ES-I3 (cell line): ENCODE results near the gene CSHL1.

ENCODE experiments used
- H3K36me3 ChIP-seq: 2 replicates; pipeline ENCODE4 v1.6.1; 2013; ENCODE audit warnings: mild to moderate bottlenecking, low read length, control low read depth, moderate library complexity; ENCODE audit not compliant: insufficient read depth
- H3K4me1 ChIP-seq: 2 replicates; pipeline ENCODE4 v1.6.1; 2013; ENCODE audit warnings: mild to moderate bottlenecking, control low read depth, low read length; ENCODE audit not compliant: insufficient read depth
- H3K9ac ChIP-seq: 2 replicates; pipeline ENCODE4 v1.6.1; 2013; ENCODE audit warnings: low read depth, mild to moderate bottlenecking, low read length, moderate library complexity
- H3K9me3 ChIP-seq: 2 replicates; pipeline ENCODE4 v1.6.1; 2013; ENCODE audit warnings: mild to moderate bottlenecking, low read length, moderate library complexity; ENCODE audit not compliant: control insufficient read depth, insufficient read depth

CSHL1 gene

DNA sequence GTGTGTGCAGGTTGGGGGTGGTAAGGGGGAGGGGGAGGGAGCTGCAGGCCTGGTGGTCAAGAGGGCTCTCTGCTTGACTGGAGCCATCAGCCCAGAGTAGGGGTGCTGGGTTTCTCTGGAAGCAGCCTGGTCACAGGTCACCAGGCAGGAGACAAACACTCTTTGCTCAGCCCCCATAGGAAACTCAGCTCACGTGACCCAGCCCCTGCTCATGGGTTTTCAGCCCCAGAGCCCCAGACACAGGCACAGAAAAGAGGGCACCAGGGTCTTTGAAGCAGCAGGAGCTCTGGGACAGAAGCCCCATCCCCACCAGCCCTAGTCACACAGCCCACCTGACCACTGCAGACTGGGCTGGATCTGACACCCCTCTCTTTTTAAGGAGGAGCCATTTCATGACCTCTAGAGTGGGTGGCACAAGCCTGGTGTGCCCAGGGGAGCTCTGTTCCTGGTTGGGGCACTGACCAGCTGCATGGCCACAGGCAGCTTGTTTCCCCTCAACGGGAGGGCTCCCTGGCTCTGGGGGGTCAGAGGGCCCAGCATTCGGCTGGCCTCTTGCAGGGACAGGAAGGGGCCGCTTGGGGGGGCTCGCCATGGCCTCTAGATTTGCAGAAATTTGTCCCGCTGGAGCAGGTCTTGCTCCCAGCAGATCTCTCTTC is 34.9 kb upstream of the CSHL1 start:
- no peaks in the 10 kb centered on the region for H3K9me3 ChIP-seq
- H3K36me3 ChIP-seq: no peaks in the 10 kb centered on the region
- peaks cover 8% of the 10 kb centered on the region; the same call in 1 of the 2 replicates for H3K4me1 ChIP-seq
- H3K9ac ChIP-seq: no peak overlapping the region

DNA sequence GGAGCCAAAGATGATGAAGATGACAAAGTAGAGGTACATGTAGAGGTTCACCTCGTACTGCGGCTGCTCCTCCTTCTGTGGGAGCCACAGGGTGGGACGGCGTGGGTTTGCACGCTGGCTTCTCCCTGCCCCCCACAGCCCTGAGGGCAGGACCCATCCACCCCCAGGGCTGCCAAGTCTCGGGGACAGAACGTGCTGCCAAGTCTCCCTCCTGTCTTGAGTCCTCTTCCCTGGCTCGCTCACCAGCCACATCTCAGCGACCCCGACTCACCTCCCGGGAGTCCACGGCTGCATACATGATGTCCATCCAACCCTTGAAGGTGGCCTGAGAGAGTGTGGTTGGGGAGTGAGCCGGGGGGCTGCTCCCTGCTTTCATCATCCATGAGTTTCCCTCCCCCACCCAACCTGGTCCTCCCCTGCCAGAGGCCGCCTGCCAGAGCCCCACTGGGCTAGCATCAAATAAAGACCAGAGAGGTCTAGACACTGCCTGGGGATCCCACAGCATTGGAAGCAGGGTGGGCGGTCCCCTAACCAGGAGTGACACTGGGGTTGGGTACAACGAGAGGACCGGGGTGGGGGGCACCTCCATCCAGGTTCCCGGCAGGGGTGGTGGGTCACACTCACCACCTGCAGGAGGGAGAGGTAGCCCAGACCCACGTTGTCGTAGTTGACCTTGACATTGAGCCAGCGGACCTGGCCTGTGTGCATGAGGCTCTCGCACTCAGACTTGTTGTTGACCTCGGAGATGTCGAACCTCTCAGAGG is 33.9 kb upstream of the CSHL1 start:
- peaks cover 4% of the 10 kb centered on the region; the same call in 1 of the 2 replicates for H3K4me1 ChIP-seq
- H3K9me3 ChIP-seq: no peaks in the 10 kb centered on the region
- no peak overlapping the region for H3K9ac ChIP-seq
- no peaks in the 10 kb centered on the region for H3K36me3 ChIP-seq

DNA sequence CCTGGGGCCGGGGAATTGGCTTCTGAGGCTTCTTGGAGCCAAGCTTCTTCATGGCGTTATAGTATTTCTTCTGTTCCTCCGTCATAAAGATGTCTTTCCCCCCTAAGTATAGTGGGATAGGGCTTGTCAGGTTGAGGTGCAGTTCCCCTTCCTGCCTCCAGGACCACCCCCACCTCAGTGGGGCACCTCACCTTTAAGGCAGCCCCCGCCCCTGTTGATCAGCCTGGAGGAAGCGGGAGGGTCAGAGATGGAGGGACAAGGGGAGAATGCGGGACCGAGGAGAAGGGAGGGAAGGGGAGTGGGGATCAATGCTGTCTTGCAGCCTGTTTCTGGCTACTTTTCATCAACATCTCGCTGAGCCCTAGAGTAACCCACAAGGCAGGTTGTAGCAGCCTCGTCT is 32.7 kb upstream of the CSHL1 start:
- no peak overlapping the region for H3K9ac ChIP-seq
- no peaks in the 10 kb centered on the region for H3K9me3 ChIP-seq
- H3K4me1 ChIP-seq: peaks cover 4% of the 10 kb centered on the region; the same call in 1 of the 2 replicates
- no peaks in the 10 kb centered on the region for H3K36me3 ChIP-seq

DNA sequence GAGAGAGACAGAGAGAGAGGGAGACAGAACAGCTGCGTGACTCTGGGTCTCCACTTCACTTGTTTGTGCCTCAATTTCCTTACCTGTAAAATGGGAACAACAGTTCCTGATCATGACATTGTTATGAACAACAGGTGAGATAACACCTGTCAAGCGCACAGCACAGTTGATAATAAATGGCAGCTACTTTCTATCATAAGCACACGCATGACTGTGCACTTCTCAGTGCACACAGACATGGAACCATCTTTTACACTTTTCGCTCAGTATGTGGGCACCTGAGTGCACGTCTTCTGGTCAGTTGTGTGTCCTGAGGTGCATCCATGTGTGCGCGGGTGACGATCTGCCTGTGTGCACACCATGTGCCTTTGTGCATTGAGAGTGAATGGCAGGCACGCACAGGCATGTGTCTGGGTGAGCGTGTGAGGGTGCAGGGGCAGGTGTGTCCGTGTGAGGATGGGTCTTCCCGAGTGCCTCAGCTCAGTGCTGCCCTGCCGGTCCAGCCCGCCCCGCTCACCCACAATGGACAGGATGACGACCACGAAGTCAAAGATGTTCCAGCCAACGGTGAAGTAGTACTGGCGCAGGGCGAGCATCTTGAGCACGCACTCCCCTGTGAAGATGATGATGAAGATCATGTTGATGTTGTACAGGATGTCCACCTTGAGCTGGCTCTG is 31.4 kb upstream of the CSHL1 start:
- H3K36me3 ChIP-seq: no peaks in the 10 kb centered on the region
- H3K4me1 ChIP-seq: peaks cover 4% of the 10 kb centered on the region; the same call in 1 of the 2 replicates
- no peak overlapping the region for H3K9ac ChIP-seq
- no peaks in the 10 kb centered on the region for H3K9me3 ChIP-seq

DNA sequence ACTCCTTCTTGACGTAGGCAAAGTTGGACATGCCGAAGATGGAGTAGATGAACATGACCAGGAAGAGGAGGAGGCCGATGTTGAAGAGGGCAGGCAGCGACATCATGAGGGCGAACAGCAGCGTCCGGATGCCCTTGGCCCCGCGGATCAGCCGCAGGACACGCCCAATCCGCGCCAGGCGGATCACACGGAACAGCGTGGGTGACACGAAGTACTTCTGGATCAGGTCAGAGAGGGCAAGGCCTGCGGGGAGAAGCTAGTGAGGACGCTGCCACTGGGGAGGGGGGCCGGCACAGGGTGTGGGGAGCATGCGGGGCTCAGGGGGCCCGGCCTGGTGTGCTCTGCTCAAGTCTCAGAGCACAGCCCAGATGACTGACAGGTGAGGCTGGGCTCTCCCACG is 30.7 kb upstream of the CSHL1 start:
- H3K4me1 ChIP-seq: peaks cover 4% of the 10 kb centered on the region; the same call in 1 of the 2 replicates
- H3K9ac ChIP-seq: no peak overlapping the region
- no peaks in the 10 kb centered on the region for H3K36me3 ChIP-seq
- no peaks in the 10 kb centered on the region for H3K9me3 ChIP-seq

DNA sequence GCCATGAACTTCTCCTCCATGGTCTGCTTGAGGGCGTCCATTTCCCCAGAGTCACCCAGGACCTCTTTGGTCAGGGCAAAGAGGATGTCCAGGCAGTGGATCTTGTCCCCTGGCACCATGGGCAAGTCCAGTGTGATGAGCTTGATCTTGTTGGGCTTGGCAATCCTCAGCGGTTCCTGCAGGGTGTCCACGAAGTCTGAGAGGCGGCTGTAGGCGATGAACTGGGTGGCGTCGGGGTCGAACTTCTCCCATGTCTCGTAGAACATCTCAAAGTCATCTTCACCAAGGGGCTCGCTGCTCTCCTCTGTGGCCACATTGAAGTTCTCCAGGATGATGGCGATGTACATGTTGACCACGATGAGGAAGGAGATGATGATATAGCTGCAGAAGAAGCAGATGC is 30.1 kb upstream of the CSHL1 start:
- no peaks in the 10 kb centered on the region; the same call in 1 of the 2 replicates for H3K4me1 ChIP-seq
- no peaks in the 10 kb centered on the region for H3K9me3 ChIP-seq
- no peaks in the 10 kb centered on the region for H3K36me3 ChIP-seq
- H3K9ac ChIP-seq: no peak overlapping the region

DNA sequence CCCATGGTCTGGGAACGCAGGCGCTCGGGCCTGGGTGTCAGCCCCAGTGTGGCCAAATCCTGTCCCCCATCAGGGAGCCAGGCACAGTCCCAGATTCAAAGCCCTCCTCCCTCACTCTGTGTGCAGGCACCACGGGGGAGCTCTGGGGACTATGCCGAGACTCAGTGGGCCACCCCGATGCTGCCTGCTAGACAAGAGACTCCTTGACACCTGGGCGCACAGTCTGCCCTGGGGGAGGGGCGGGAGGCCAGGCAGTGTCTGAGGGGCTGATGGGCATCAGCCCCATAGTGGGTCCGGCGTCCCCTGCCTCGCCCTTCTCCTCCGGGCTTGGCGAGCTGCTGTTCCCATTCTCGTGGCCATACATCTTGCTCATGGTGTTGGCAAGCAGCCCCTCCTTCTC is 29.5 kb upstream of the CSHL1 start:
- Histone ChIP-seq H3K36me3 (no peaks in the 10 kb centered on the region), H3K4me1 (no peaks in the 10 kb centered on the region; the same call in 1 of the 2 replicates), H3K9me3 (no peaks in the 10 kb centered on the region), H3K9ac (no peak overlapping the region)

DNA sequence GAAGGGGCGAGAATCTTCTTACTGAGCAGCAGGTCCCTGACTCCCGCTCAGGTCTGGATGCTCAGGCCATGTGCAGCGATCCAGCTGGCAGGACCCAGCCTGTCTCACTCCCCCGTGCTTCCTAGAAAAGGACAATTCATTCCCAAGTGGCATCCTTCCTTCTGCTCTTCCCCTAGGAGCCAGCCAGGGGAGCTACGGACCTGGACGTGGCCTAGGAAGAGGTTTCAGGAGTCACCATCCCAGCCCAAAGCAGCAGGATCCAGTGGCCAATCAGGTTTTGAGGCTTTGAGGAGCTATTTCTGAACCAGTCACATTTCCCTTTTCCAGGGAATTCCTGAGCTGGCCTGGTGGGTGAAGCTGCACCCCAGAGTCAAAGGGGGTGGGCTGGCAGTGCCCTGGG is 28.8 kb upstream of the CSHL1 start:
- H3K9ac ChIP-seq: no peak overlapping the region
- H3K36me3 ChIP-seq: no peaks in the 10 kb centered on the region
- no peaks in the 10 kb centered on the region; the same call in 1 of the 2 replicates for H3K4me1 ChIP-seq
- no peaks in the 10 kb centered on the region for H3K9me3 ChIP-seq

DNA sequence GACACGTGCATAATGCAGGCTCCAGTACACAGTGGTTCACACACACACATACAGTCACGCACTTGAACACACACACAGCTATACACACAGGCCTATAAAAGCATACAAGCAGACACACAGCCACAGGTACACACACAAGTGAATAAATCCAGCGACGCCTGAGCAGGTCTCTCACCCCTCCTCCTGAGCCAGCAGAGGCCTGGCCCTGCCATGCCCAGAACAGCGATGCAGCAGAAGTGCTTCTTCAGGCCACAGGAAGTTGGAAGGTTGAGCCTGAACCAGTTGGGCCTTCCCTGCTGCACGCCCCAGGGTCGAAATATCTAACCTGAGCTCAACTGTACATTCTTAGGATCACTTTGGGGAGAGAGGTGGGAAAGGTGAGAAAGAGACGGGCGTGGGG is 28.3 kb upstream of the CSHL1 start:
- Histone ChIP-seq H3K9ac (no peak overlapping the region), H3K9me3 (no peaks in the 10 kb centered on the region), H3K36me3 (no peaks in the 10 kb centered on the region), H3K4me1 (no peaks in the 10 kb centered on the region; the same call in 1 of the 2 replicates)

DNA sequence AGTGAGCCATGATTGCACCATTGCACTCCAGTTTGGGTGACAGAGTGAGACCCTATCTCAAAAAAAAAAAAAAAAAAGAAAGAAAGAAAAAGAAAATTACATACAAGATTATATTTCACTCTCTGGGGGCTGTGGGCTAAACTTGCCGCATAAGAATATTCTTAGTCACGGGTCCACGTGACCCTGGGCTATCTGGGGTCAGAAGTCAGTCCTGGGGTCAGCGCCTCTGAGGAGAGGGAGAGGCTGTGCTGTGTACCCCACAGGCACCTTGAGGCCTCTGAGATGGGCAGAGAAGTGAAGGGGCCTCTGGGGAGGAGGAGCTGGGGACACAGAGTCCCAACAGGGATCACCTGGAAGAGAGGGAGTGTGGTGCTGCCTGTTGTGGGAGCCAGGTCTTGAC is 26.9 kb upstream of the CSHL1 start:
- no peaks in the 10 kb centered on the region for H3K36me3 ChIP-seq
- H3K9ac ChIP-seq: no peak overlapping the region

DNA sequence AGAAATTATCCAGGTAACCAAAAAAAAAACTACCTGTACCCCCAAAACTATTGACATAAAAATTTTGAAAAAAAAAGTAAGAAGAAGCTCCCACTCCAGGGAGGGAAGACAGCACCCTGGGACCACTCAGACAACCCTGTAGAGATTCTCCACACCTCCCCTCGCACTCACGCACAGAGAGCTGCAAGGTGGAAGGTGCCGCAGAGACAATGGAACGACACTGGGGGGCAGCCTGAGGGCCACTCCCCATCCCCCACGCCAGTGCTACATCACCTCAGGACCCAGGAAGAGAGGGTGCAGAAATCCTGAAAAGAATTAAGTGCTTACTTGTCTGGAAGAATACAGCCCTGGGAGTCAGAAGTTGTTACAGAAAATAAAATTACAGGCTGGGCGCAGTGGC is 26.3 kb upstream of the CSHL1 start:
- Histone ChIP-seq H3K4me1 (peaks cover under 1% of the 10 kb centered on the region; the same call in 1 of the 2 replicates), H3K9me3 (no peaks in the 10 kb centered on the region), H3K9ac (no peak overlapping the region), H3K36me3 (no peaks in the 10 kb centered on the region)

More for the DNA sequence above, 26.9 kb upstream of the CSHL1 start:
- Histone ChIP-seq H3K9me3 (no peaks in the 10 kb centered on the region), H3K4me1 (no peaks in the 10 kb centered on the region; the same call in 1 of the 2 replicates)

DNA sequence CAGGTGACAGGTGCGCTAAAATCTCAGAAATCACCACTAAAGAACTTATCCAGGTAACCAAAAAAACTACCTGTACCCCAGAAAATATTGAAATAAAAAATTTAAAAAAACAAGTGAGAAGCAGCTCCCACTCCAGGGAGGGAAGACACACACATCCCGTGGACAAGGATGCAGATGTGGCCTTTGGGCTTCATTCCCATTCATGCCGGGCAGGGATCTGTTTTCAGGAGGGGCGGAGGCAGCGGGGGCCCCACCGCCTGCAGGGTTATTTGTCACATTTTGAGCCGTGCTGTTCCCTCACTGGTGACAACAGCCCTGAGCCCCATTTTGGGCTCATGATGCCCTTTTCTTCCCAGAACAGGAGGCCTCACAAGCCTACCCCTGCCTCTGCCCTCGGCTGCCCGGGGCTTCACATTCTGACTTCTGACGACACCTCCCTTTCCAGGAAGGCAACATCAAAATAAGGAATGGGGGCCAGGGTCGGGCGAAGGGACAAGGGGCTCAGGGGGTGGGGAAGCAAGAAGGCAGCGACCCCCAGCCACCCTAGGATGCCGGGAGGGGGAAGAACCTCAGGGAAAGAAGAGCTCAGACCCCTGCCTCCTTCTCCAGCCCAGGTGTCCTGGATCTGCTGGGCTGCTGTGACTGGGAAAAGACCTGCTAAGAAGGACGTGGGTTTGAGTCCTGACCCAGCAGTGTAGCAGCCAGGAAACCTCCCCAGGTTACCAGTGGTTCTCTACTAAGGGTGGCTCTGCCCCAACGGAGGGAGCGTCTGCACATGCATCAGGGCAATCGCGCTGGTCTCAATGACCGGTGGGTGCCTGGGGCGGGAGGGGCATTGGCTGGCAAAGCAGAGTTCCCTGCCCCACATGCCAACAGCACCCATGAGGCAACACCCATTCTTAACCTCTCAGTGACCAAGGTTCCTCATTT is 23.4 kb upstream of the CSHL1 start:
- peaks cover 16% of the 10 kb centered on the region; the same call in 1 of the 2 replicates for H3K4me1 ChIP-seq
- no peaks in the 10 kb centered on the region for H3K9me3 ChIP-seq
- no peaks in the 10 kb centered on the region for H3K36me3 ChIP-seq
- no peak overlapping the region for H3K9ac ChIP-seq

DNA sequence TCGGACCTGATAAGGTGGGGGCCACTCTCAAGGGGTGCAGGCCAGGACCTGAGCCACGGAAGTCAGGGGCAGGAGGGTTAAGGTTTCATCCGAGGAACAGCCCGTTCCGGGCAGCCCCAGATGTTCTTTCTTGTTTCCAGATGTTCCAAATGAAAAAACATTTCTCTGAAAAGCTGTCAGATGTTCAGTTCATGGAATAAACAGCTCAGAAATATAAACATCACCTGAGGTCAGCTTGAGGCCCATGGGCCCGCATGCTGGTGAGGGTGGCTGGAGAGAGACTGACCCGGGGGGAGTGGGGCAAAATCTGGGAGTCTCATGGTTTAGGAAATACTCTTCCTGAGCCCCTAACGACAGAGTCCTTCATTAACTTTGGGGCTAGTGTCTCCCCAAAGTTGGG is 22.5 kb upstream of the CSHL1 start:
- no peaks in the 10 kb centered on the region for H3K9me3 ChIP-seq
- H3K9ac ChIP-seq: no peak overlapping the region
- no peaks in the 10 kb centered on the region for H3K36me3 ChIP-seq
- peaks cover 16% of the 10 kb centered on the region; the same call in 1 of the 2 replicates for H3K4me1 ChIP-seq

DNA sequence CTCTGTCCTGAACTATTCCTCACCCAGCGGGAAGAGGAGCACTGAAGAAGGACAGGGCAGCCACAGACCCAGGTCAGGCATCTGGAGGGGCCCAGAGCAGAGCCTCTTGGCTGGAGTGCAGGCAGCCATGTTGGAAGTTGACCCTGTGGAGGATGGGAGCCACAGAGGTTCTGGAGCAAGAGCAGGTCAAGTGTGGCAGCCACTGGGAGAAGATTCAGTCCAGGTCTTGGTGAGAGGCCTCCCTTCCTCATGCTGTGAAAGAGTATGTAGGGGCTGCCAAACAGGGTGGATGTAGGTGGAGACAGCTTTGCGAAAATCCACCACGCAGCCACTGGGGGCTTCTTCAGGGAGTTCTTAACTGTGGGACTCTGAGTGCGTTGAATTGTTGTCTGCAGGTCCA is 21.7 kb upstream of the CSHL1 start:
- Histone ChIP-seq H3K9me3 (no peaks in the 10 kb centered on the region), H3K4me1 (peaks cover 16% of the 10 kb centered on the region; the same call in 1 of the 2 replicates), H3K9ac (no peak overlapping the region; the same call in 1 of the 2 replicates), H3K36me3 (no peaks in the 10 kb centered on the region)
